ENCODE measurements around the gene TBL1X. TPM values are rescaled to one million over a fixed set of nuclear protein-coding genes. Genes with fewer than 3 reads are reported as not detected.

Gene TBL1X
- total and polyA plus RNA-seq, 2 of the 8 experiments (the other 6 are each of a cell fraction or from before 2014, with no cell fraction given), result 13.3 to 25.6 TPM

GRCh38 chrX:9516635-9517034 lies 51.8 kb downstream of the TBL1X start (continued):
- no peak for TF ChIP-seq ZNF274 (IDR thresholded peaks at IDR 0.05; ENCODE audit: borderline replicate concordance, extremely low read depth, low read length)
- no peak for TF ChIP-seq SUZ12 (IDR thresholded peaks at IDR 0.05; ENCODE audit: low read length)

Data from H1 (cell line).